ENCODE measurements around the gene PAQR7. TPM values are rescaled to one million over a fixed set of nuclear protein-coding genes. Genes with fewer than 3 reads are reported as not detected.

The PAQR7 gene
- total RNA-seq, 1 donor from 2014 or later = 24.0 TPM

- H3K36me3 Mint-ChIP-seq = peaks cover 34% of the 10 kb centered on the region
- no peaks in the 10 kb centered on the region for H3K9me3 Mint-ChIP-seq
- H3K27me3 Mint-ChIP-seq (ENCODE audit: low read depth) = no peaks in the 10 kb centered on the region
- H3K27ac Mint-ChIP-seq = no peak overlapping the region
- TF ChIP-seq CTCF (IDR thresholded peaks at IDR 0.05; ENCODE audit: unreplicated experiment) = no peak
- H3K4me3 Mint-ChIP-seq = no peak overlapping the region
- DNase-seq (ENCODE audit: low spot score in 2 of 2, unreplicated experiment in 2 of 2) = no peak
- H3K4me1 Mint-ChIP-seq = no peaks in the 10 kb centered on the region
Measured at GRCh38 chr1:25831569-25832196, 43.8 kb downstream of the PAQR7 start.

GRCh38 chr1:25829046-25829445 lies 46.5 kb downstream of the PAQR7 start:
- TF ChIP-seq CTCF (IDR thresholded peaks at IDR 0.05; ENCODE audit: unreplicated experiment) = no peak
- H3K4me1 Mint-ChIP-seq = no peaks in the 10 kb centered on the region
- H3K27ac Mint-ChIP-seq = no peak overlapping the region
- DNase-seq (ENCODE audit: low spot score in 2 of 2, unreplicated experiment in 2 of 2) = no peak
- H3K27me3 Mint-ChIP-seq (ENCODE audit: low read depth) = no peaks in the 10 kb centered on the region
- H3K36me3 Mint-ChIP-seq = peaks cover 36% of the 10 kb centered on the region
- no peak overlapping the region for H3K4me3 Mint-ChIP-seq
- no peaks in the 10 kb centered on the region for H3K9me3 Mint-ChIP-seq

- Mint-ChIP-seq H3K4me3 (no peak overlapping the region), H3K27ac (no peak overlapping the region), H3K36me3 (peaks cover 34% of the 10 kb centered on the region), H3K27me3 (ENCODE audit: low read depth) (no peaks in the 10 kb centered on the region), H3K4me1 (no peaks in the 10 kb centered on the region), H3K9me3 (no peaks in the 10 kb centered on the region)
- no peak for TF ChIP-seq CTCF (IDR thresholded peaks at IDR 0.05; ENCODE audit: unreplicated experiment)
- no peak for DNase-seq (ENCODE audit: low spot score in 2 of 2, unreplicated experiment in 2 of 2)
Measured at GRCh38 chr1:25828491-25828890, 47.0 kb downstream of the PAQR7 start.

GRCh38 chr1:25826571-25826970 lies 48.9 kb downstream of the PAQR7 start:
- no peak for TF ChIP-seq CTCF (IDR thresholded peaks at IDR 0.05; ENCODE audit: unreplicated experiment)
- Mint-ChIP-seq H3K27ac (no peak overlapping the region), H3K36me3 (peaks cover 31% of the 10 kb centered on the region), H3K27me3 (ENCODE audit: low read depth) (no peaks in the 10 kb centered on the region), H3K9me3 (no peaks in the 10 kb centered on the region), H3K4me1 (peaks cover 6% of the 10 kb centered on the region), H3K4me3 (no peak overlapping the region)
- no peak for DNase-seq (ENCODE audit: low spot score in 2 of 2, unreplicated experiment in 2 of 2)

- Mint-ChIP-seq H3K36me3 (peaks cover 25% of the 10 kb centered on the region), H3K9me3 (no peaks in the 10 kb centered on the region), H3K27me3 (ENCODE audit: low read depth) (no peaks in the 10 kb centered on the region), H3K4me3 (no peak overlapping the region), H3K27ac (no peak overlapping the region), H3K4me1 (peaks cover 15% of the 10 kb centered on the region)
- no peak for TF ChIP-seq CTCF (IDR thresholded peaks at IDR 0.05; ENCODE audit: unreplicated experiment)
- DNase-seq (ENCODE audit: low spot score in 2 of 2, unreplicated experiment in 2 of 2) = no peak
Measured at GRCh38 chr1:25825605-25826004, 49.9 kb downstream of the PAQR7 start.

All from mesothelial cell of epicardium (in vitro differentiated cells).